Umbilical cord (tissue), 2 donors: ENCODE measurements around the gene DSCAM. TPM values are rescaled to one million over a fixed set of nuclear protein-coding genes. Genes with fewer than 3 reads are reported as not detected.

Source experiments
- DNase-seq: peaks from one replicate; pipeline ENCODE4 v3.0.0-alpha.2; 2015; ENCODE audit warnings: low spot score
- total RNA-seq: library from RNA; depleted of rRNA; stranded (reverse); fragments of >200 nt; gene quantifications from one replicate; pipeline ENCODE4 v1.2.3, GENCODE V29; 2014; ENCODE audit warnings: low replicate concordance; ENCODE audit not compliant: insufficient read depth

DSCAM gene
- total RNA-seq, 1 donor from 2014 or later = 0.24 TPM

- no peak for DNase-seq
Measured at GRCh38 chr21:40253112-40253511, 593.8 kb downstream of the DSCAM start.

- DNase-seq = no peak
Measured at GRCh38 chr21:40250514-40251294, 596.3 kb downstream of the DSCAM start.

GRCh38 chr21:40244981-40245380, 602.0 kb downstream of the DSCAM start:
- peak; percentile 11 for DNase-seq

- DNase-seq = no peak
Measured at GRCh38 chr21:40243685-40244084, 603.3 kb downstream of the DSCAM start.

GRCh38 chr21:40242586-40243265, 604.2 kb downstream of the DSCAM start:
- DNase-seq = no peak

GRCh38 chr21:40235528-40235927, 611.4 kb downstream of the DSCAM start:
- no peak for DNase-seq

- DNase-seq = no peak
Measured at GRCh38 chr21:40231979-40232378, 615.0 kb downstream of the DSCAM start.

- no peak for DNase-seq
Measured at GRCh38 chr21:40227096-40227495, 619.9 kb downstream of the DSCAM start.

- DNase-seq = no peak
Measured at GRCh38 chr21:40215941-40216340, 631.0 kb downstream of the DSCAM start.

- DNase-seq = no peak
Measured at GRCh38 chr21:40210251-40210650, 636.7 kb downstream of the DSCAM start.

GRCh38 chr21:40208948-40209345, 638.0 kb downstream of the DSCAM start:
- no peak for DNase-seq

- peak; percentile 56 for DNase-seq
Measured at GRCh38 chr21:40208206-40208947, 638.6 kb downstream of the DSCAM start.

GRCh38 chr21:40200946-40201345, 646.0 kb downstream of the DSCAM start:
- no peak for DNase-seq

- DNase-seq = no peak
Measured at GRCh38 chr21:40200126-40200525, 646.8 kb downstream of the DSCAM start.

- peak; percentile 61 for DNase-seq
Measured at GRCh38 chr21:40194185-40194980, 652.6 kb downstream of the DSCAM start.

- no peak for DNase-seq
Measured at GRCh38 chr21:40191616-40192015, 655.3 kb downstream of the DSCAM start.

GRCh38 chr21:40191196-40191595, 655.8 kb downstream of the DSCAM start:
- no peak for DNase-seq

- DNase-seq = no peak
Measured at GRCh38 chr21:40187946-40188654, 658.9 kb downstream of the DSCAM start.

- DNase-seq = peak; percentile 52
Measured at GRCh38 chr21:40187244-40187643, 659.7 kb downstream of the DSCAM start.

- DNase-seq = peak; percentile 69
Measured at GRCh38 chr21:40186045-40186444, 660.9 kb downstream of the DSCAM start.

- DNase-seq = no peak
Measured at GRCh38 chr21:40185208-40185607, 661.8 kb downstream of the DSCAM start.
